HG03097 (cell line): ENCODE measurements around the gene TIMM22.

Source experiments
- ATAC-seq: cut with Tn5 transposase; IDR thresholded peaks from one replicate; pipeline ENCODE4 v1.9.1; 2021; ENCODE audit not compliant: unreplicated experiment, low FRiP score

Gene TIMM22

DNA sequence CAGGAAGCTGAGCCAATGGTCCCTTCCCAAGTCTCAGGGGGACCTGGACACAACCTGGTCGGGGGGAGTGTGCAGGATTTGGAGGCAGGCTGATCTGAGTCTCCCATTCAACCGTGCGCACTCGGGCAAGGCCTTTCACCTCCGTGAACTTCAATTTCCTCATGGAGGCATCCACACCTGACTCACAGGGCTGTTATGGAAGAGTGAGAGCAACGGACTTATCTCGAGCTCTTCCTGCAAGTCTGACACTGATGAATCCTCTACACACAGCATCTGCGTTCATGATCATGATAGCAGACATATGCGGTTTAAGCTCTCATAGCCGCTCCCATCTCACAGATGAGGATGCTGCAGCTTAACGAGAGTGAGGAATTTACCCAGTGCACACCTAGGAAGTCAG lies 21.6 kb downstream of the TIMM22 start:
- ATAC-seq = no peak

DNA sequence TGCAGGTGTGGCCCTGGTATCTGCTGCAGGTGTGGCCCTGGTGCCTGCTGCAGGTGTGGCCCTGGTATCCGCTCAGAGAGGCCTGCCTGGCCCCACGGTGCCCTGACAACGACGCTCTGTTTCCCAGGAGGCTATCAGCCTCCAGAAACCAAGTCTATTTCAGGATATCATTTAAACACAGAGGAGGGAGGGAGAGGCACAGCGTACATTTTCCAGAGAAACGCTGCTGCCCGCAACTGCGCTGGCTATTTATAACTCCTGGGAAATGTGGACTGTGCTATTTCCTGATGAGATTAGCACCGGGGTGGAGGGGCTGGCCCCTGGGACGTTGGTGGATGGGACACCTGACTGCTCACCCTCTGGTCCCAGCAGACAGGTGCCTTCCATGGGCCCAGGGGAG lies 22.5 kb downstream of the TIMM22 start:
- ATAC-seq = no peak

DNA sequence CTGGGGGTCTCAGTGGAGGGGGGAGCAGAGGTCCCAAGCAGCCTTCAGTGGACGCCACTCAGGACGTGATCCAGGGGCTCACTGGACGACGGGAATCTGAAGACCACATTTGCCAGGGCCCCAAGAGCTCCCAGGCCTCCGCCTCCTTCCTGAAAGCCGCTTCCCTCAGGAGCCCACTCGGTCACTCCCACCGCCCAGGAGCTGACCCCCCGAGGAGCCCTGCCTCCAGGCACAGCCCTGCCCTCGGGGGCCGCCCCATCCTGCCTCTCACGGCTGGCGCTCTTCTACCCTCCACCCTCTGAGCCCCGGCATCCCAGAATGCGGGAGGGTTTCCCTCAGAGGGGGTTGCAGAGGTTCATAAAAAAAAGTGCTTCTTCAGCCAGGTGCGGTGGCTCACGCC lies 24.2 kb downstream of the TIMM22 start:
- no peak for ATAC-seq

DNA sequence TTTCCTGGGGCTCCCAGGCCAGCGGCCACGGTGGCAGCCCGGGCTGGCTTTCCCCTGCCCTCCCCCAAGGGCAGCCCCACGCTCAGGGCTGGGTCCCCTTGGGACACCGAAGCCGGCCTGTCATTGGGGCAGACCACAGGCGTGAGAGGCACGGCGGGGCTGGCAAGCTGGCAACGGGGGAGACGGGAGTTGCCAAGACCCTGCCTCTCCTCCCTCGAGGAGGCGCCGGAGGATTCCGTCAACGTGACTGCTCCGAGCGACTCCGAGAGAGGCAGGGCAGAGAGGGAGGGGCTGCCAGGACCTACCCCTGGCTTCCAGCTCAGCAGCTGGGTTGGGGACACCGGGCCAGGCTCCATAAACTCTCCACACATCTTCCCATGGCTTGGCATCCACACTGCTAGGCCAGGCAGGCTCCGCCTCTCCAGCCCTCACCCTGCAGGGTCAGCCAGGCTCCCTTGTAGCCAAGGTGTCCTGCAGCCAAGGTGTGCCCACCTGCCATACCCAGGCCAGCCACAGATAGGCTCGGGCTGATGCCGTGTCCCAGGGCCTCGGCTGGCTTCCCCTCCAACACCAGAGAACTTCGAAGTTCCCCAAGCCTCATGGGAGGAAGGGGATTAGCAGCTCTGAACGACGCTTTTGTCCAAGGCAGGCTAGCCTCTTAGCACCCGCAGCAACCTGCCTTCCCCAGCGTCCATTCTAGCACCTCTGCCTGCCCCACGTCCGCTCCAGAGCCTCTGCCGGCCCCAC lies 25.5 kb downstream of the TIMM22 start:
- no peak for ATAC-seq

DNA sequence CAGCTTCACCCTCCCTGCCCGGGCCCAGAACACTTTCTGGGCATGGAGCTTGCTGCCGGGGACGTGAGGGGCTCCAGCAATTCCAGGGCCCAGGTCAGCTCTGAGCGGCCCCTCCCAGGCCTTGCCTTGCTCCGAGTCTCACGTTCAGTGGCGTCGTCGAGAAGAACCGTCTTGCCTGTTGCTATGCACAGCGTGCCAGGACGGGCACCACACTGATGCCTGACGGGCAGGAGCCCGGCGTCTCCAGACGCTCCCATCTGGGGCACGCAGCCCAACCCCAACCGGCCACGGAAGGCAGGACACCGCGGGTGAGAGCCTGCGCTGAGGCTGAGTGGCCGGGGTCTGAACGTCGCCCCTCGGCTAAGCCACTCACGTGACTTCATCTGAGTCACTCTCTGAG lies 27.1 kb downstream of the TIMM22 start:
- no peak for ATAC-seq

DNA sequence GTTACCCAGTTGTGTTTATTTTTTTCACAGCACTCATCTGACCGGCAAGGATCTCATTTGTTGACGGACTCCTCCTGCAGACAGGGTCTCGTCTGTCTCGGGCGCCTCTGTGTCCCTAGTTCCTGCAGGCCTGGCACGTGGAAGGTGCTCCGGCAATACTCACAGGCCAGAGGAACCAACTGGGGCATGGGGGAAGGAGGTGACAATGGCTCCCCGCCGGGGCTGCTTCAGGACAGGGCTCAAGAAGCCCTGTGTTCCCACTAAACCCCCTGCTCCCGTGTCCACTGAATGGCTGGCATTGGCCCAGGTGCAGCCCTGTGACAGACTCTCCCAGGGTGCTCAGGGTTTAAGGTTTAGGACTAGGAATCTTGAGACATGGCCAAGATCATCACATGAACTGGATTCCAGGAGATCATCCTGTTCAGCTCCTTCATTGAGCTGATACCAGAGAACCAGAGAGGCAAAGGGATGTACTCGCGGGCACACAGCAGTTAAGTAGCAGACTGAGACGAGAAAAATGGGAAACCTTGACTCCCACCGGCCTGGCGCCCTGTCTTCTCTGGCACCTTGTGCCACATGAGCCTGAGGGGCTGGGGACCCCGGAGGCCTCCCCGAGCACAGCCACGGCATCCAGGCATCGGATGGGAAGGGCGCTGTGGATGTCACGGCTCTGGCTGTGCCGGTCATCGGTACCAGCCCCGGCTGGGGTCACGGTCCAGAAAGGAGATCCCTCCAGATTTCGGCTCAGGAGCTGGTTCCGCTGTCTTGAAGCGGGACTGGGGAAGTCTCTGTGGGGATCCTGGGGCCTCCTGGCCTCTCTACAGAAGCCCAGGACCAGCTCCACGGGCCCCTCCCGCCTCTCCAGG lies 29.0 kb downstream of the TIMM22 start:
- ATAC-seq = no peak

DNA sequence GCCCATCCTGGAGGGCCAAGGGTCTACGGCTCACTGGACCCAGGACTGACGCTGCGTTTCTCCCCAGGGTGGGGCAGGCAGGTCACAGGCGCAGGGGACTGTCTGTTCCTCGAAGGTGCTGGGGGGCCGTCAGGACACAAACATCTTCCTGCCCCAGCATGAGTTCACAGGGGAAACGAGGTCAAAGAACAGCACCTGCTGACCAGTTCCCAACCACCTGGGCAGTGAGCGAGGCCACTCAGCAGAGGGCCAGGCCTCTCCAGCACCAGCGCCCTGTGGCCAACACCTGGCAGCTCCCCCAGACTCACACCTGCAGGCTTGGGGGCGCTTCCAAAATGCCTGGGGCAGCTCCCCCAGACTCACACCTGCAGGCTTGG lies 29.7 kb downstream of the TIMM22 start:
- ATAC-seq = no peak

DNA sequence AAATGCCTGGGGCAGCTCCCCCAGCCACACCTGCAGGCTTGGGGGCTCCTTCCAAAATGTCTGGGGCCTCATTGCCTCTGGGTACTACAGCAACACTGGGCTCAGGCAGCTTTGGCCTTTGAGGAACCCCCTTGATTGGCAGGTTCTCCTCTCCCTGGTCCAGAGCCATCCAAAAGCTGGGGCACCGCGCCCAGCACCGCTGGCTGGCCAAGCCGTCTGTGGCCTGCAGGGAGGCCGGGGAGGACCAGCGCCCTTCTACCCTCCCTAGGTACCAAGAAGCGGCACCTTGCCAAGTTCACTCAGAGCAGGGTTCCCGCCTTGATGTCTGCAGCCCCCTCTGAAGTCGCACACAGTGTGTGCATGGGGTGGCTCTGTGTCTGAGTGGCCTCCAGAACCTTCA lies 30.1 kb downstream of the TIMM22 start:
- no peak for ATAC-seq

DNA sequence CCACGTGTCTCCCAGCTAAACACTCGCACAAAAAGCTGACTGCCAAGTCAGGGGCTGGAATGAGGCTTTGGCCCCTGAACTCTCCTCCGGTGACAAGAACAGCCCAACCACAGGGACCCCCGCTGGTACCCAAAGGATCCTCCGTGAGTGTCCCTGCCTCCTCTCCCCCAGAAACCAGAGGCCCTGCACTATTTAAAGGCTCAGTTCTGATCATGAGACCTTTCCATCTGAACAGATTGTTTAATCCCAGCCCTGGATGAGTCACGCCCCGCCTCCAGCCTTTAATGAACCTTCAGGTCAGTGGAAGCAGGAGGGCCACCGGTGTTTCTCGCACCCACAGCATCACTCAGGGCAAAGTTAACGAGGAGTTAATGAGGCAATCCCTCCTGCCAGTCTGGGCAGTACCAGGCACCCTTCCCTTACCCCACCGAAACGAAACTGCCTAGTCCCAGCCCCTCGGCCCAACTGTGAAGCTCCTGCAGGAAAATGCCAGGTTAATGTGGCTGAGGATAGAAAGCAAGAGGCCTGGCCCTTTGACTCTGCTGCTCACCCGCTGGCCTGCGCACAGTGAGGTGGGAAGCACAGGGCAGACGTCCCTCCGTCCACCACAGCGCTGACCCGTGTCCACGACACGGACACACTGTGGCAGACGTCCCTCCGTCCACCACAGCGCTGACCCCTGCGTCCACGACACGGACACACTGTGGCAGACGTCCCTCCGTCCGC lies 32.4 kb downstream of the TIMM22 start:
- ATAC-seq = no peak

DNA sequence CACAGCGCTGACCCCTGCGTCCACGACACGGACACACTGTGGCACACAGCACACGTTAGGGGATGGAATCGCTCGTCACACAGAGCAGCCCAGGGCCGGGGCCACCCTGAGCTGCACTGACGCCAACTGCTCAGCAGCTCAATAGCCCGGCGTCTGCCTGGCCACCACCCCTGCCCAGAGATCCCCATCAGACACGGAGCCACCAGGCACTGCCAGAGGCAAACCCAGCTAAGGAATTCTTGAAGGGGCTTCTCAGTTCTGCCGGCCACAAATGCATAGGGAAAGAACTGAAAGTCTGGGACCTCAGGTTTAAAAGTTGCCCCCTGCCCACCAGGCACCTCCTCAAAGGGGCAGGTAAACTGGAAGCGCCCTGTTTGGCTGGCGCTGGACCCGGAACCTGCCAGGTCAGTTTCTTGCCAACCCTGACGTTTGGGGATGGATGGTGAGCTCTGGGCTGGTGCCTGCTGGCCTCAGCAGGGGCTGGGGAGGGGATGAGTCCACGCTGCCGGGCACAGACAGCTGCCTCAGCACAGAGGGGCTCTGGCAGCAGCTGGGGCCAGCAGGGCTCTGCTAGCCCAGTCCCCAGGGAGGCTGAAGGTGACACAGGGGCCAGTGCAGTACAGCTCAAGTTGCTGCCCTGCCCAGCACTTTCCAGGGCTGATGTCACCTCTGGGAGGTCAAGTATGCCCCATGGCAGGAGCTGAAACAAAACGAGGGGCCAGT lies 33.2 kb downstream of the TIMM22 start:
- ATAC-seq = no peak

DNA sequence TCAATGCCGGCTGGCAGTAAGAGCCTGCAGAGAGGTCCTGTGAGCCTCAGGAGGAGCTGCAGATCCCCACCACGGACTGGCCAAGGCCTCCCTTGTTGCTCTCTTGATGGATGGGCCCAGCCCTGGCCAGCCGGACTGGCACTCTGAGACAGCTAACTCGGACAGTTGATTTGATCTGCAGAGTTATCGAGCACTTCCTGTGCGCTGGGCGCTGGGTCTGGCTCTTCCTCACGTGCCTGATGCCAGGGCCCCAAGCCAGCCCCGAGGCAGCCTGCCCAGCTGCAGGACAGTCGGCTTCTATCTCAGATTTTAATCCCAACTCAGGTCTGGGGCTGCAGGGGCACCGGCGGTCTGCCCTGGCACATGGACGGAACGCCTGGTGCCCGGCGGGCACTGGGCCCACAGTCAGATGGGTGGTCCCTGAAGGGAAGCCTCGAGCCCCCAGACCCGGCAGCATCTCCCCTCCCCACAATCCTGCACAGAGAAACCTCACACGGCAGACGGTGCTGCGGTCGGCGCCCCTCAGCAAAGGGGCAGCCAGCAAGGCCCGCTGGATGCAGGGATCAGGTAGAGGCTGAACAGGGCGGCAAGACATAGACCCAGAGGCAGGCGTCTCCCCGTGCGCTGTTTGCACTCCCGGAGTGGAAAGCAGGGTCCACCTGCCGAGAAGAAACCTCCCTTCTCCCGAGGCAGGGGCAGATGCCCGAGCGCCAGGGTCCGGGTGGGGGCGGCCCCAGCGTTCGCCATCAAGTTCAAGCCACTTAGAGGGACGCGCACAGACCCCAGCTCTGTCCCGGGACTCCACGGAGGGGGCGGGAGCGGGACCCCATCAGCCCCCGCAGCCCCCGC lies 34.0 kb downstream of the TIMM22 start:
- ATAC-seq = no peak

DNA sequence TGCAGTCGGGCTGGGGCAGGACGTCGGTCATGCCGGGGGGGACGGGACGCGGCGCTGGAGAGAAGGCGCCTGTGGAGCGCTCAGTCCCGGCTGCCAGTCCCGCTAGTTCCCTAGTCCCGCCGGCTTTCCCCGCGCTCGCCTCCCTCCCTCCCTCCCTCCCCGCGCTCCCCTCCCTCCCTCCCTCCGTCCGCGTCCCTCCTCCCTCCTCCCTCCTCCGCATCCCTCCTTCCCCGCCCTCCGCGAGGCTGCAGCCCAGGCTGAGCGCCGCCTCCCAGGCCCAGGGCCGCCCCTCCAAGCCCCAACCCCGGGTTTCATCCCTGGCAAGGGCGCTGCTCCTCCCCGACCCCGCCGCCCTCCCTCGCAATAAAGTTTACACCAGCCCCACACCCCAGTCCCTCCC lies 34.8 kb downstream of the TIMM22 start:
- ATAC-seq = no peak

DNA sequence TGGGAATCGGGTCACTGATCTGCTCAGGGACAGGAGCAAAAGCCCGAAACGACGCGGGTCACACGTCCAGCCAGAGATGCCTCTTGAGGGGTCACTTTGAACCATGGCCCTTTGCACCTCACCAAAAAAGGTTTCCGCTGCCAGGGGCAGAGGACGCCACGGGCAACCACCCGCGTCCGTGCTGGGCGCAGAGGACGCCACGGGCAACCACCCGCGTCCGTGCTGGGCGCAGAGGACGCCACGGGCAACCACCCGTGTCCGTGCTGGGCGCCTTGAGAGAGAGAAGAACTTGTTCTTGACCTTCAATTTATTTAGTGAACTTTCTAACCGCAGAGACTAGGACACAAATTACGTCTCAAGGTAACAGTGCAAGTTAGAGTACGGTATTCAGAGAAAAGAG lies 35.5 kb downstream of the TIMM22 start:
- ATAC-seq = no peak

DNA sequence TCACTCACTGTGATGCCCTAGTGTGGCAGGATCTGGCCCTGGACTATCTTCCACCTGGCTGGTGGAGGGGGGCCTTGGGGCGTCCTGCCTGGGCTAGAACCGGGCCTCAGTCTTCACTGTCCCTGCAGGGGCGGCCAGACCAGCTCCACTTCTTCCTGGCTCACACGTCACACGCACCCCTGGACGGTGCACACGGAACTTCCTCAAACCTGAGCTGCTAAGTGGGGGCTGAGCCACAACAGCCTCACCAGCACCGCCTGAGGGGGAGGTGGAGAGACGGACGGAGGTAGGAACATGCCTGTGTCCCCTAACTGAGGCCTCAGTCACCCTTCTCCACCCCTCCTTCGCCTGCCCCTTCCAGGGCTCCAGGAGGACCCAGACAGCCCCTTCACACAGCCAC lies 36.6 kb downstream of the TIMM22 start:
- ATAC-seq = no peak

DNA sequence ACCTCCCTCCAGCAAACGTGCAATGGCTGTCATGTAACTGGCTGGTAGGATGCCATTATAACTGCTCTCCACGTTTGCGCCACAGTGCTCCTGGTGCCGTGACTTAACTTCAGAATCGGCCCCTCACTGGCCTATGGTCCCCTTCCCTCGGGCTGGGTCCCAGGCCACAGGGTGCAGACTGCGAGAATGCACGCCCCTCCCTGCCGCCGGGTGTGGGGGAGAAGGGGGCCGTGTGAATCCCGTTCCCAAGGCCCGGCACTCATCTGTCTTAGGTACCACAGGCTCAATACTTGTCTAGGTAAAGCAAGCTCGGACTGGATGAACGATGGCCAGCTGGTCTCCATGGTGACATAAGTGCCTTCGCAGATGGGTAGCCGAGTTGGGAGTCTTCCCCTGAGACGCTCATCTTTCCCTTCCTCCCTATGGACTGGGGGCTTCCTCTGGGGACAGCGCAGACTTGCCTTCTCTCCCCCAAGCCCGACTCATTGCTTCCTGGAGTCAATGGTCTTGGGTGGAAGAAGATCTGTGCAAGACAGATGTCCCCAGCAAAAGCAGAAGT lies 37.8 kb downstream of the TIMM22 start:
- no peak for ATAC-seq

DNA sequence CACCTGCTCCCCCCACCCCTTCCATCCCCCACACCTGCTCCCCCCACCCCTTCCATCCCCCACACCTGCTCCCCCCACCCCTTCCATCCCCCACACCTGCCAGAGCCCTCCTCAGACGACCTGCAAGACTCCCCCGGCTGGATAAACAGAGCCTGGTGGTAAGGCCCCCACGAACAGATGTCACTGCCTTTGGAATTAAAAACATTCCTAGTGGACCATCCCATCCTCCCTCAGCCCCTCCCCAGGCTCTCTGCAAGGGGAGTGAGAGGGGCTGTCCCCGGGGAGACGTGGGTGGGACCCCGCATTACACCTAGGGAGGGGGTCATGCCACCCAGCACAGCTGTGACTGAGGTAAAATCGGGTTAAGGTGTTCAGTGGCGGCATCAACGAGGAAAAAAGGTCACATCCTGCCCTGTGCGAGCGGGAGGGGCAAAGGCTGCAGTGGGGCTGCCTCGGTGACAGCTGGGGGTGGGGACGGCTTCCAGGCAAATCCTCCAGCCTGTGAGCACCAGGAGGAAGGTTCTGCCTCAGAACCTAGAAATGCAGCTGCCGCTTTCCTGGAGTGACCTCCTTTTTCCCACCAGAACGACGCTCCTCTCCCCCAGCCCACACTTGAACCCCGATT lies 38.7 kb downstream of the TIMM22 start:
- ATAC-seq = no peak

DNA sequence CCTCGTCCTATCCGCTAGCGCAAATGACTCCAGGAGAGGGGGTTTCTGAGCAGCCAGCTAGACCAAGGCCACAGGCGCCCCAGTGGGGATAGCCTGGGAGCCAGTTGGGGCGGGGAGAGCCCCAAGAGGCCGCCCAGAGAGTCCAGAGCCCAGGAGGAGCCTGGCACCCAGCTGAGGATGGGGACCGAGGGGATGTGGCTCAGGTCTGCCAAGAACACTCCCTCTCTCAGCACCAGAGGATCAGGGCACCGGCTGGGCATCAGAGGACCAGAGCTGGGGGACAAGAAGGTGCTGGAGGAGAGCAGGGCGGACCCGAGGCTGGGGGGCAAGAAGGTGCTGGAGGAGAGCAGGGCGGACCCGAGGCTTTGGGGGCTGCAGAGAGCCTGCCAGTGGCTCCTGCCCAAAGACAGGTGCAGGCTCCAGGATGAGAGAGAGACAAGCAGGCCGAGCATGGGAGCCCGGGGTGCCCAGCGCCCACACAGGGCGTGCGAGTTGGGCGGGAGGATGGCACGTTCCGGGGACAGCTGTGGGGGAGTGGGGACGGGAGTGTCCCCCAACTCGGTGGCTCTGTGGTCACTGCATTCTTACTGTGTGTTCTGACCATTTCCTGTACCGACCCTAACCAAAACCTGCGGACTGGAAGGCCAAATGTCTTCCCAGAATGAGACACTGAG lies 39.4 kb downstream of the TIMM22 start:
- ATAC-seq = no peak

DNA sequence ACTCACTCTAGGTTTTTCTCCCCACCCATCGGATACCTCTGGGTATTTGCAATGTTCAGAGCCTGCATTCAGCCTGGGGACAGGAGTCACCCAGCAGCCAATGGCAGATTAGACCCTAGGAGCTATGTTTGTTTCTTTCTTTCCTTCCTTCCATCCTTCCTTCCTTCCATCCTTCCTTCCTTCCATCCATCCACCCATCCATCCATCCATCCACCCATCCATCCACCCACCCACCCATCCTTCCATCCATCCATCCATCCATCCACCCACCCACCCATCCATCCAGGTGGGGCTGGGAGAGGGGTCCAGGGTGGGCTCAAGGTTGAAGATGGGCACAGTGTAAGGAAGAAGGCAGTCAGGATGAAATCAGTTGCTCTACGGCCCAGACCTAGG lies 39.9 kb downstream of the TIMM22 start:
- no peak for ATAC-seq
